Measurements from ENCODE around the gene CLEC18A.
"Not testable (repeated sequence)": the region's sequence is repeated elsewhere in the genome, so short reads cannot be mapped to it uniquely, and the experiment has no call there.

GRCh38 chr16:69965661-69966054 is 14.5 kb downstream of the CLEC18A start:
- not testable (repeated sequence) for TF ChIP-seq MYC (IDR thresholded peaks at IDR 0.05; ENCODE audit: low read depth, low read length); CTCF (IDR thresholded peaks at IDR 0.05; ENCODE audit: low read depth, low read length); POLR2A (IDR thresholded peaks at IDR 0.05; ENCODE audit: extremely low read depth, insufficient read length); MAX (IDR thresholded peaks at IDR 0.05; ENCODE audit: low read depth, low read length)

All from NB4 (cell line).